Astrocyte of the cerebellum (primary cell): ENCODE results near the gene MICAL3.

ENCODE experiments used
- DNase-seq: peaks from one replicate; pipeline ENCODE4 v3.0.0-alpha.2; 2011; ENCODE audit warnings: low read depth
- H3K4me3 ChIP-seq: 2 replicates; pipeline ENCODE4 v1.5.1; 2011; ENCODE audit warnings: mild to moderate bottlenecking, low read depth, low read length, moderate library complexity
- in situ Hi-C: cut with HindIII; loops from 2 replicates; pipeline ENCODE4 v1.10.0; 2017; ENCODE audit warnings: low sequenced_read_pairs
- TF ChIP-seq, protein P1 (sequence below): IDR thresholded peaks from 2 replicates; pipeline ENCODE4 v1.5.1; 2012; ENCODE audit warnings: low read length, low read depth, moderate library complexity, mild to moderate bottlenecking; ENCODE audit errors: missing control alignments

Gene MICAL3

DNA sequence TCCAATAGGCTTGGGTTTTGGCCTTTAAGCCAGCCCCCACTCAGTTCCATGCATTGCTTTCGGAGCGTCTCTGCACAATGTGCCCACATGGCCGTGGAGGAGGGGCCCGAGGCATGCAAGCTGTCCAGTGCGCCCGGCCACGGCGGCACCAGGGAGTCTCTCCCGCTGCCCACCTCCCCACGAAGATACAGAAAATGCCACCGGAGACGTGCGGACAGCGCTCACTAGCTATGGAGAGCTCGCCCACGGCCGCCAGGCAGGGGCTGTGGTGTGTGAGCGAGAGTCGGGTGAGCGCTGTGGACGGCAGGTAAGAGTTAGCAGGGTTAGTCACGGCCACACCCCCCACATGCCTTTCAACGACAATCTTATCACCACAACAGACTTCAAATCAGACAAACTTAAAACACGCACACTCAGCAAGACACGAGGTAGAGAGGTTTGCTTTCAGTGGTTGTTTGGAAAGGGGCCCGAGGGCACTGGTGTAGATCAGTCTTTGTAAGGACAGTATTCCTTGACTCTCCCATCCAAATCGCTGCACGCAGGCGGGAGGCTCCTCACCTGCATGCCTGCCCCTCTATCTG lies 231.4 kb downstream of the MICAL3 start:
- DNase-seq: no peak
- no peak overlapping the region for H3K4me3 ChIP-seq
- in situ Hi-C loops: no loop called here
- TF ChIP-seq, protein P1, sequence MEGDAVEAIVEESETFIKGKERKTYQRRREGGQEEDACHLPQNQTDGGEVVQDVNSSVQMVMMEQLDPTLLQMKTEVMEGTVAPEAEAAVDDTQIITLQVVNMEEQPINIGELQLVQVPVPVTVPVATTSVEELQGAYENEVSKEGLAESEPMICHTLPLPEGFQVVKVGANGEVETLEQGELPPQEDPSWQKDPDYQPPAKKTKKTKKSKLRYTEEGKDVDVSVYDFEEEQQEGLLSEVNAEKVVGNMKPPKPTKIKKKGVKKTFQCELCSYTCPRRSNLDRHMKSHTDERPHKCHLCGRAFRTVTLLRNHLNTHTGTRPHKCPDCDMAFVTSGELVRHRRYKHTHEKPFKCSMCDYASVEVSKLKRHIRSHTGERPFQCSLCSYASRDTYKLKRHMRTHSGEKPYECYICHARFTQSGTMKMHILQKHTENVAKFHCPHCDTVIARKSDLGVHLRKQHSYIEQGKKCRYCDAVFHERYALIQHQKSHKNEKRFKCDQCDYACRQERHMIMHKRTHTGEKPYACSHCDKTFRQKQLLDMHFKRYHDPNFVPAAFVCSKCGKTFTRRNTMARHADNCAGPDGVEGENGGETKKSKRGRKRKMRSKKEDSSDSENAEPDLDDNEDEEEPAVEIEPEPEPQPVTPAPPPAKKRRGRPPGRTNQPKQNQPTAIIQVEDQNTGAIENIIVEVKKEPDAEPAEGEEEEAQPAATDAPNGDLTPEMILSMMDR: no peak

DNA sequence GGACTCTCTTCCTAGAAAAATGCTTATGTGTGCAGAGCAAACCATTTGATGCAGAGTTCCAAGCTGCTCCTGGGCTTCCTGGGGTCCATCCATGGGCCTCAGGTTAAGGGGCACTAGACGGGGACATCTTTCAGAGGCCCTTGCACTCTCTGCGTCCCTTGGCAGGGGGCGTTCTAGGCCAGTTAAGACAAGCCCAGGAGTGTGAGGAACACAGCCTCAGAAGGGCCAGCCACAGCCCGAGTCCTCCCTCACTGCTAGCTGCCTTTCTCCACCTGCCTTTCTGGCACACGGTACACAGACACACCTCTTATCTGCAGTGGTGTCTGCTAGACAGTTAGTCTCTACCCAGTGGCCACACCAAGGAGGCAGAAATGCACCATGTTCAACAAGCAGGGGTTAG lies 232.1 kb downstream of the MICAL3 start:
- TF ChIP-seq, protein P1: no peak
- no peak overlapping the region for H3K4me3 ChIP-seq
- no peak for DNase-seq
- in situ Hi-C loops: no loop called here

DNA sequence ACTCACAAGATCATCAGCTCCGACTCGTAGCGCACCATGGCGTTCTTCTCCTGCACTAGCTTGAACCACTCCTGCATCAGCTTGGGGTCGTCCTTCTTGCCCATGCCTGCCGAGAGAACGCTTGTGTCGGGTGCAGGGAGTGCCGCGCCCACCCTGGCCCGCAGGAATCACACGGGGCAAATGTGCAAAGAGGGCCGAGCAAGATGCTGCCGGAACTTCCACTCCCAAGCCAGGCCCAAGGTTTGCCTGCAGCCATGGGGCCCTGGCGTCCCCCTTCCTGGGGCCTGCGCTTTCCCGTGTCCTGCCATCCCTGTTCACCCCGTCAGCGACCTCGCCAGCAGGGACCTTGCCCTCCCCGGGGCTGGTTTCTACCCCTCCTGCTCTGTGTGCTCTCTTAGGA lies 233.2 kb downstream of the MICAL3 start:
- TF ChIP-seq, protein P1: no peak
- no peak for DNase-seq
- in situ Hi-C loops: no loop called here
- no peak overlapping the region for H3K4me3 ChIP-seq

DNA sequence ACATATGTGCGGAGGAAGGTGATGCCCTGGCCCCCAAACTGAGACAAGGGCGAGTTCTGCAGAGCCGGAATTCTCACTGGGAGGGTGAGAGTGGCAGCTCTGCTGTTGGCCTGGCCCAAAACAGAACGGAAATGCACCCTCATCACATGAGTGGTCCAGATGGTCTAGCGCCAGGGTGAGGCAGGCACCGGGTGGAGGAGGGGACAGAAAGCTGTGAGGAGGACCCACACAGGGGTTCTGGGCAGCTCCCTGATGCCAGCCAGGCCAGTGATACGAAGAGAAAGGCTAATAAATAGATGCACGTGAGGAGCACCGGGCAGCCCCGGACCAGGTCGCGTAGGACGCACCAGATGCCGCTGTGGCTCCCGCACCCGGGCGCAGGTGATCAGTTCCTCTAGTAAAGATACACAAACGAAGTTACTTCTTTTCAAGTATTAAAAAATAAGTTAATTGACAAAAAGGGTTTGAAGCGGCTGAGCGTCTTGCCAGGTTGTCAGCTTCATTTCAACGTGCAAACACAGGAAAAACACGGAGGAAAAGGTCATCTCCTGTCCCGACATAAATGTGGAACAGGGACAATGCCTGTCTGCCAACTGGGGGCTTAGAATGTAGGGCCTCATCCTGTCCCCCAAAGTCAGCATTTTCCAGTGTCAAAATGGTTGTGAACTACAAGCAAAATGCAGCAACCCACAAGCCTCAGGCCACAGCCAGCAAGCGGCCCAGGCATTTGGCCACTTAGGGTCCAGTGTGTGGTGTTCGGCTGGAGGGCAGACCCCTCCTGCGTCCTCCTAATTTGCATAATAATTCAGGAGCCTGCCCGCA lies 234.8 kb downstream of the MICAL3 start:
- DNase-seq: no peak
- no peak overlapping the region for H3K4me3 ChIP-seq
- TF ChIP-seq, protein P1: no peak
- in situ Hi-C loops: no loop called here

DNA sequence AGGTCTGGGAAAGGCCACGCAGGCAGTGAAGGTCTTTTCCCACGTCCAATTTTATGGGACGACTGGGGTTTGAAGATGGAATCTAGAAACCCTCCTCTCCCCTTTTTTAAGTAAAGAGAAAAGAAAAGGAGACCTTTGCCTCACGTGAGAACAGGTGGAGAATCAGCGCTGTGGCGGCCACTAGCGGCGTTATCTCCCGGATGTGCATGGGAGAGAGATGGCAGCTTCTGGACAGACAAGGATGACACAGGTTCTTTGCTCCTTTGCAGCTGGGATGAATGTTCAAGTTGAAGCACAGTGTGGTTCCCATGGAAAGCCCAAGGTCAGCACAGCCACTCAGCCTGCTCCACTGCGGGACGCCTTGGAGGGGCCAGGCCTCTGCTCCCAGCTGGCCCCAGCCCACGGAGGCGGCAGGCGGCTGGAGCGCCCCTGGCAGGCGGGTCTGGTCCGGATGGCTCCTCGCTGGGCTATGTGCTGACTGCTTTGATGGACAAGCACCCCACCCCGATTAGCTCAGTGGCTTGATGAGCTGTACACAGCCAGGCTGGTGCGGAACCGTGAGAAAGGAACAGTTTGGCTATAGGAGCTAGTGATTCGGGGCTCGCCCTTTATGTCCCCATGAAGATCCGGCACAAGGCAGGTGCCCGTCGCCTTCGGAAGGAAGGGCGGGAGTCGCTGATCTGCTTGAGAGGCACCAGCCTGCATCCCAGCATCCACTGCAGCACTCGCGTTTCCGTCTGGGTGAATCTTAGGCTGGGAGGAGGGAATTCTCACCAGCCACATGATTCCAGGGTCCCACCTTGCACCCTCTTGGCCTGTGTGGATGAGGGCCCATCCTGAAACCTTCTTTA lies 235.6 kb downstream of the MICAL3 start:
- in situ Hi-C loops: no loop called here

DNA sequence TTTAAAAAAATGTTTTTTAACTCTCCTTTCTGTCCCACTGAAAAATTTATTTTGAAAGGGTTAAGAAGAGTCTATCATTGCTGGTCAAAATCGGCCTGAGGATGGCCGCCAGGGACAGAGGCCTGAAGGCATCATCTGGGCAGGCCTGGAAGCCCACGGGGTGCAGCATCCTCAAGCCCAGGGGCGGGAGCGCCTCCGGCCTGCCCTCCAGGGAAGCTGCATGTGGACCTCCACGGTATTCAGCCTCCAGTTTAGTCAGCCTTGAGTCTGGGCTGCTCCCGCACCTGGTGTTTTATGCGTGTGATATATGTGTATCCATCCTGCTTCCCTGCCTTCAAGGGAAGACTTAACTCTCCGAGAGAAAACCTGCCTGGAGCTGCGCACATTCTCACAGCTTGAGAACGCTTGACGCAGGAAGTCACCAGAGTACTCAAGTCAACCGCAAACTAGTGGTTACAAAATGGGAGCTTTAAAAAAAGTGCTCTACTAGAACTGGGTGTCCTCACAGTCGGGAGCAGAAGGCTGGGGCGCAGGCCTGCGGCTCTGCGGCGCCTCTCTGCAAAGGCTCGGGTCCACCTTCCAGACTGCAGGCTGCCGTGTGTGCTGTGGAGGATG lies 236.5 kb downstream of the MICAL3 start:
- in situ Hi-C loops: no loop called here
- TF ChIP-seq, protein P1: no peak
- H3K4me3 ChIP-seq: no peak overlapping the region
- no peak for DNase-seq

More for the DNA sequence above, 235.6 kb downstream of the MICAL3 start:
- no peak for DNase-seq
- H3K4me3 ChIP-seq: no peak overlapping the region
- TF ChIP-seq, protein P1: no peak
